ENCODE measurements around the gene ARHGAP5. TPM values are rescaled to one million over a fixed set of nuclear protein-coding genes. Genes with fewer than 3 reads are reported as not detected.
"Not testable (repeated sequence)": the region's sequence is repeated elsewhere in the genome, so short reads cannot be mapped to it uniquely, and the experiment has no call there.

Gene ARHGAP5
- total RNA-seq, 2 experiments from 2014 or later, result 29.1 to 29.5 TPM

DNA sequence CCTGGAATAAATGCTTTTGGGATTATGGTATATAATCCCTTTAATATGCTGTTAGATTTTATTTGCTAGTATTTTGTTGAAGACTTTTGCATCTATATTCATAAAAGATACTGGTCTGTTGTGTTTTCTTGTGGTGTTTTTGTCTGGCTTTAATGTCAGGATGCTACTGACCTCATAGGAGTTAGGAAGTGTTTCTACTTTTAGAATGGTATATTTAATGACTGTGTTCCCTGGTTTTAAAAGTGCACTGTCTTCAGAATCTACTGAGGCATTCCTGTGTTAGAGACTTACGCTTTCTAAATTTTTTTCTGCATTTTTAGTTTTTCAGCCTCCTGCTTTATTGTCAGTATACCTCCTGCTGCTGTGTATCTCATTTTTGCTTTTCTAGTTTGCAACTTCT is 51.6 kb downstream of the ARHGAP5 start:
- Mint-ChIP-seq H3K27ac (no peak overlapping the region), H3K36me3 (ENCODE audit: low read depth) (peaks cover 56% of the 10 kb centered on the region), H3K4me3 (no peak overlapping the region), H3K27me3 (ENCODE audit: low read depth) (no peaks in the 10 kb centered on the region), H3K4me1 (ENCODE audit: low read depth) (peaks cover 2% of the 10 kb centered on the region), H3K9me3 (ENCODE audit: insufficient read depth) (peaks cover 14% of the 10 kb centered on the region)
- ATAC-seq (no peak), DNase-seq (no peak)
- ChIA-PET POLR2A (no interaction called here), CTCF (no interaction called here)

DNA sequence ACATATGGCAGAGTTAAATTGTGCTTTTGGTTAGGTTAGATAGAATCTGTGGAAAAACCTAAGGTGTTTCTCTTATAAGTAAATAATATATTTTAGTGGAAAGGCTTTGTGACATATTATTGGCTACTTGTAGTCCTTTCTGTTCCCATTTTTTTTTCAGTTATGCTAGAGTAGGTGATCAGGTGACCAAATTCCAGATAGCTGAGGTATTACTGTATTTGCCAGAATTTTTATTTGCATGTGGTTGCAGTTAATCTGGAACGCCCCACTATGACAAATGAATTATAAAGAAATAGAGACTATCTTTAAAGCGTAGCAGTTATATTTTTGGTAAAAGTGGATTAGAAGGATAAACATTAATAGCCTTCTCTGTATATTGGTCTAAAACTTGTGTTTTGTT is 52.0 kb downstream of the ARHGAP5 start:
- Mint-ChIP-seq H3K9me3 (ENCODE audit: insufficient read depth) (peaks cover 14% of the 10 kb centered on the region), H3K36me3 (ENCODE audit: low read depth) (peaks cover 52% of the 10 kb centered on the region), H3K27ac (no peak overlapping the region), H3K27me3 (ENCODE audit: low read depth) (no peaks in the 10 kb centered on the region), H3K4me1 (ENCODE audit: low read depth) (peaks cover 2% of the 10 kb centered on the region), H3K4me3 (no peak overlapping the region)
- DNase-seq (no peak), ATAC-seq (no peak)
- POLR2A ChIA-PET, result interaction anchor here (0.7 kb wide), 1 partner anchor 10 kb away, joined by 3 read pairs; no protein-coding TSS in a partner anchor
- CTCF ChIA-PET, result no interaction called here

DNA sequence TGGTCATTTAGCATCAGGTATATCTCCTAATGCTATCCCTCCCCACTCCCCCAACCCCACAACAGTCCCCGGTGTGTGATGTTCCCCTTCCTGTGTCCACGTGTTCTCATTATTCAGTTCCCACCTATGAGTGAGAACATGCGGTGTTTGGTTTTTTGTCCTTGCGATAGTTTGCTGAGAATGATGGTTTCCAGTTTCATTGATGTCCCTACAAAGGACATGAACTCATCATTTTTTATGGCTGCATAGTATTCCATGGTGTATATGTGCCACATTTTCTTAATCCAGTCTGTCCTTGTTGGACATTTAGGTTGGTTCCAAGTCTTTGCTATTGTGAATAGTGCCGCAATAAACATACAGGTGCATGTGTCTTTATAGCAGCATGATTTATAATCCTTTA is 54.6 kb downstream of the ARHGAP5 start:
- H3K4me1 Mint-ChIP-seq (ENCODE audit: low read depth); ATAC-seq; CTCF ChIA-PET; H3K27ac Mint-ChIP-seq; H3K9me3 Mint-ChIP-seq (ENCODE audit: insufficient read depth); H3K4me3 Mint-ChIP-seq; H3K27me3 Mint-ChIP-seq (ENCODE audit: low read depth); POLR2A ChIA-PET; DNase-seq: not testable (repeated sequence)
- peaks cover 52% of the 10 kb centered on the region for H3K36me3 Mint-ChIP-seq (ENCODE audit: low read depth)

DNA sequence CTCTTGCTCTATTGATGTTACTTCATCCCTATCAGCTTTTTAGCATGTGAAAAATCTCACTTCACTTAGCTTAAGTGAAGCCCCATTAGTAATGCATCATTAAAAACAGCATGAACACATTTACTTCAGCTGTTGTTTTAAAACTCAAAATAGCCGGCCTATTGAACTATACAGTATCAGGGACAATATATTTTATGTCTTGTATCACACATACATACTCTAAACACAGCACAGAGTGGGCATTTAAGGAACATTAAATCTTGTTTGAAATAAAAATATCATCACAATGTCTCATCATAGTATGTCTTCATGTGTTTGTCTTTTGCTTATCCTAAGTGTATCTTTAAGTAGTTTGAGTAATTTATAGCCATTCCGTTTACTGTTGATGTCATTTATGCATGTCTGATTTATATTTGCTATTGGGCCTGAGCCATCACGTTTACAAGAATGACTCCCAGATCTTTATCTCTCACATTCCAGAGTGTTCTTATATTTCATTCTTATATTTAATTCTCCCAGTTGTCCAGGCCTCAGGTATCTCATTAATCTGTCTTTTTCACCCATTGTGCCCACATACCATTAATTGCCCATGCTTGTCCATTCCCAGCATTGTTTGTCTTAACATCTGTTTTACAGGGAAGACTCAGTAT is 57.5 kb downstream of the ARHGAP5 start:
- no peak for ATAC-seq
- peaks cover 51% of the 10 kb centered on the region for H3K36me3 Mint-ChIP-seq (ENCODE audit: low read depth)
- H3K4me3 Mint-ChIP-seq, result no peak overlapping the region
- peaks cover 4% of the 10 kb centered on the region for H3K9me3 Mint-ChIP-seq (ENCODE audit: insufficient read depth)
- H3K27me3 Mint-ChIP-seq (ENCODE audit: low read depth), result no peaks in the 10 kb centered on the region
- H3K27ac Mint-ChIP-seq, result no peak overlapping the region
- DNase-seq, result no peak
- POLR2A ChIA-PET, result no interaction called here
- no peaks in the 10 kb centered on the region for H3K4me1 Mint-ChIP-seq (ENCODE audit: low read depth)
- CTCF ChIA-PET, result no interaction called here

DNA sequence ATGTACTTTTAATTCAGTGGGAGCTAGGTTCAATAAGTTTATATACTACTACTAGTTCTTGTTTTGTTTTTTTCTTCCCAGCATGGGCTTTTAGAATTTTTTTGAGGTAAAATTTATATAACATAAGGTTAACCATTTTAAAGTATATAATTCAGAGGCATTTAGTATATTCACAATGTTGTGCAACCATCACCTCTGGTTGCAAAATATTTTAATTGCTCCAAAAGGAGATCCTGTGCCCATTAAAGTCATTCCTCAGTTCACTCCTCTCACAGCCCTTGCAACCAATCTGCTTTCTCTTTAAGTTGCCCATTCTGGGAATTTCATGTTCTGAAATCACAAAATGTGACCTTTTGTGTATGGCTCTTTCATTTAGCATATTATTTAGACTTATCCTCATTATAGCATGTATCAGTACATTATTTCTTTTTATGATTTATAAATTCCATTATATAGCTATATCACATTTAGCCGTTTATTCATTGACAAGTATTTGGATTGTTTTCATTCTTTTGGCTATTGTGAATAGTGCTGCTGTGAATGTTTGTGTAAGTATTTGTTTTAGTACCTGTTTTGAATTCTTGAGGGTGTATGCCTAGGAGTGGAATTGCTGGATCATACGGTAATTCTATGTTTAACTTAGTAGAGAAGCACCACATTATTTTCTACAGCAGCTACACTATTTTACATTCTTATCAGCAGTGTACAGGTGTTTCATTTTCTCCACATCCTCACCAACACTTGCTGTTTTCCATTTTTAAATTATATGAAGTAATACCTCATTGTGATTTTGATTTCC is 59.1 kb downstream of the ARHGAP5 start:
- no peak for ATAC-seq
- H3K36me3 Mint-ChIP-seq (ENCODE audit: low read depth), result peaks cover 49% of the 10 kb centered on the region
- ChIA-PET POLR2A (no interaction called here), CTCF (no interaction called here)
- H3K4me3 Mint-ChIP-seq, result no peak overlapping the region
- no peaks in the 10 kb centered on the region for H3K9me3 Mint-ChIP-seq (ENCODE audit: insufficient read depth)
- H3K27me3 Mint-ChIP-seq (ENCODE audit: low read depth), result no peaks in the 10 kb centered on the region
- H3K4me1 Mint-ChIP-seq (ENCODE audit: low read depth), result no peaks in the 10 kb centered on the region
- no peak for DNase-seq
- H3K27ac Mint-ChIP-seq, result no peak overlapping the region

DNA sequence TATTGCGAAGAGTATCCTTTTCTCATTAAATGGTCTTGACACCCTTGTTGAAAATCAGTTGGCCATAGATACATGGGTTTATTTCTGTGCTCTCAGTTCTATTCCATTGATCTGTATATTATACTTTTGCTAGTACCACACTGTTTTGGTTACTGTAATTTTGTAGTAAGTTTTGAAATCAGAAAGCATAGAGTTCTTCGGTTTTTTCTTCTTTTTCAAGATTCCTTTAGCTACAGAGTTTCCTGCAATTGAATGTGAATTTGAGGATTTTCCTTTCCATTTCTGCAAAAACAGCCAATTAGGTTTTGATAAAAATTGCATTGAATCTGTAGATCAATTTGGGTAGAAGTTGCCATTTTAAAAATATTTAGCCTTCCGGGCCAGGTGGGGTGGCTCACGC is 60.2 kb downstream of the ARHGAP5 start:
- Mint-ChIP-seq H3K9me3 (ENCODE audit: insufficient read depth) (no peaks in the 10 kb centered on the region), H3K27ac (no peak overlapping the region), H3K27me3 (ENCODE audit: low read depth) (no peaks in the 10 kb centered on the region), H3K4me1 (ENCODE audit: low read depth) (no peaks in the 10 kb centered on the region), H3K36me3 (ENCODE audit: low read depth) (peaks cover 41% of the 10 kb centered on the region), H3K4me3 (no peak overlapping the region)
- DNase-seq, result no peak
- ChIA-PET POLR2A (no interaction called here), CTCF (no interaction called here)
- ATAC-seq, result no peak

DNA sequence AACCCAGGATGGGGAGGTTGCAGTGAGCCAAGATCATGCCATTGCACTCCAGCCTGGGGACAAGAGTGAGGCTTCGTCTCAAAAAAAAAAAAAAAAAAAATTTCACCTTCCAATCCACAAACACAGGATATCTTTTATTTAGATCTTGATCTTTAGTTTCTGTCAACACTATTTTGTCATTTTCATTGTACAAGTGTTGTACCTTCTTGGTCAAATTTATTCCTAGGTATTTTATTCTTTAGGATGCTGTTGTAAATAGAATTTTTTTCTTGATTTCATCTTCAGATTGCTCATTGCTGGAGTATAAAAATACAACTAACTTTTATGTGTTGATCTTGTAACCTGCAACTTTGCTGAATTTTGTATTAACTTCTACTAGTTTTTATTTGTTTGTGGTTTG is 60.8 kb downstream of the ARHGAP5 start:
- DNase-seq (no peak), ATAC-seq (no peak)
- ChIA-PET CTCF (no interaction called here), POLR2A (no interaction called here)
- no peaks in the 10 kb centered on the region for H3K9me3 Mint-ChIP-seq (ENCODE audit: insufficient read depth)
- peaks cover 39% of the 10 kb centered on the region for H3K36me3 Mint-ChIP-seq (ENCODE audit: low read depth)
- no peak overlapping the region for H3K4me3 Mint-ChIP-seq
- no peaks in the 10 kb centered on the region for H3K4me1 Mint-ChIP-seq (ENCODE audit: low read depth)
- H3K27ac Mint-ChIP-seq, result no peak overlapping the region
- no peaks in the 10 kb centered on the region for H3K27me3 Mint-ChIP-seq (ENCODE audit: low read depth)

DNA sequence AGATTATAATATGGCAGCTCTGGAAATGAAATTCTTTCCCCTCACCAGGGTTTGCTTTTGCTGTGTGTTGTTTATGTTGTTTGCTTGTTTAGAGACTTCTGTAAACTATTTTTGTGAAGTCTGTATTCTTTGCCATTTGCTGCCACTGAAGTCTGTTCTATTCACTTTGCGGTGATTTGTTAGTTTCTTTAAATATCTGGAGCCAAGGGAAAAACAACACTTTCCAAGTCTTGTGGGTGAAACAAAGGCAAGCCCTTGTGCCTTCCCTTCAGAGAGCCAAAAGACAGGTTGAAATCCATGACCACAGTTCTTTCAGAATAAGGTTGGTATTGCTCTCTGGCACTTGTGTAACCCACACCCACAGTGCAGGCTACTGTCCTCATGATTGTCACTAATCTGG is 65.2 kb downstream of the ARHGAP5 start:
- Mint-ChIP-seq H3K4me3 (no peak overlapping the region), H3K4me1 (ENCODE audit: low read depth) (no peaks in the 10 kb centered on the region), H3K36me3 (ENCODE audit: low read depth) (peaks cover 18% of the 10 kb centered on the region), H3K9me3 (ENCODE audit: insufficient read depth) (no peaks in the 10 kb centered on the region), H3K27ac (no peak overlapping the region), H3K27me3 (ENCODE audit: low read depth) (no peaks in the 10 kb centered on the region)
- ChIA-PET CTCF (no interaction called here), POLR2A (no interaction called here)
- ATAC-seq (no peak), DNase-seq (no peak)

DNA sequence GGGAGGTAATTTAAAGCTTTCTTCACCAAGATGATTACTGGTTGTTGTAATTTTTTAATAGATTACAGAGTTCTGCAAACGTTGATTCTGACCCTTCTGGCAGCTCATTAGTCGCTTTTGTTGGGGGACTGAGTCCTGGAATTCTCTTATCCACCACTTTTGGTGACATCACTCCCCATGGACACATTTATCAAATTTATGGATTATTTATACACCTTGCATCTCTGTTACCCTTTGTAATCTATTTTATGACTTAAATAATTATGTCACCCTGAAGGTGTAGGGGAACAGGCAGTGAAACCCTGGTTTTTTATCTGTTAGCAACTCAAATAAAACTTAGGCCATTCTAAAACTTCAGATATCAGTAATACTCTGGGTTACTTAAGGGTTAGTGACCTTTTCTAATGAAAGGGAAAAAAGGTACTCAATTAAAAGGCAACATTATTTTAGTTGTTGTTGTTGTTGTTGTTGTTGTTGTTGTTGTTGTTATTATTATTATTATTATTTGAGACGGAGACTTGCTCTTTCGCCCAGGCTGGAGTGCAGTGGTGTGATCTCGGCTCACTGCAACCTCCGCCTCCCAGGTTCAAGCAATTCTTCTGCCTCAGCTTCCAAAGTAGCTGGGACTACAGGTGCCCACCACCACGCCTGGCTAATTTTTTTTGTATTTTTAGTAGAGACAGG is 65.8 kb downstream of the ARHGAP5 start:
- Mint-ChIP-seq H3K4me3 (no peak overlapping the region), H3K36me3 (ENCODE audit: low read depth) (peaks cover 15% of the 10 kb centered on the region), H3K27ac (no peak overlapping the region), H3K27me3 (ENCODE audit: low read depth) (no peaks in the 10 kb centered on the region), H3K4me1 (ENCODE audit: low read depth) (no peaks in the 10 kb centered on the region), H3K9me3 (ENCODE audit: insufficient read depth) (no peaks in the 10 kb centered on the region)
- no peak for DNase-seq
- POLR2A ChIA-PET, result no interaction called here
- ATAC-seq, result no peak
- CTCF ChIA-PET, result no interaction called here

DNA sequence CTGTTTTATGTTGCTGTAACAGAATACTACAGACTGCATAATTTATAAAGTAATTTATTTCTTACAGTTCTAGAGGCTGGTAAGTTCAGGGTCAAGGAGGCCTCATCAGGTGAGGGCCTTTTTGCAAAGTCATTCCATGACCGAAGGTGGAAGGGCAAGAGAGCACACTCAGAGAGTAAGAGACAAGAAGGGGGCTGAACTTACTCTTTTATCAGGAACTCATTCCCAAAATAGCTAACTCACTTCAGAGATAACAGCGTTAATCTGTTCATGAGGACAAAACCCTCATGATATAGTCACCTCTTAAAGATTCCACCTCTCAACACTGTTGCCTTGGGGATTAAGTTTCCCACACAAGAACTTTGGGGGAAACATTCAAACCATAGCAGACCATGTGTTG is 73.3 kb downstream of the ARHGAP5 start:
- H3K9me3 Mint-ChIP-seq (ENCODE audit: insufficient read depth), result no peaks in the 10 kb centered on the region
- CTCF ChIA-PET, result no interaction called here
- no peak overlapping the region for H3K27ac Mint-ChIP-seq
- POLR2A ChIA-PET, result no interaction called here
- ATAC-seq (no peak), DNase-seq (no peak)
- no peak overlapping the region for H3K4me3 Mint-ChIP-seq
- H3K36me3 Mint-ChIP-seq (ENCODE audit: low read depth), result peaks cover 20% of the 10 kb centered on the region
- no peaks in the 10 kb centered on the region for H3K27me3 Mint-ChIP-seq (ENCODE audit: low read depth)
- H3K4me1 Mint-ChIP-seq (ENCODE audit: low read depth), result no peaks in the 10 kb centered on the region

DNA sequence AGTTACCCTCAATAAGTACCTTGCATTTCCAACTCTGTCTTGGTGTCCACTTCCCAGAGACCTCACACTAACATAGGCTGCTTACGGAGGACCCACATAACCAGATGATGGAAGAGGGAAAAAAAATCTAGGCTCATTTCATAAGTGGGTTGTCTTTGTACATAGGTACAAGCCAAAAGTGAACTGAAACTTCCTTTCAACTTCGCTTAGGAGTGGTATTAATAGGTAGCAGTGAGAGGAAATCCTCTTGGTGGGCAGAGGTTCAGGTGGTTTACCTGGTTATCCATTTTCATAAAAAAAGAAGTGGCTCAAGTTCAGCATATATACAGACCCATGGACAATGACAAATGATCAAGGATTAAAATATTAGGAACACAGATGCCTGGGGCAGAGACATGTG is 88.9 kb downstream of the ARHGAP5 start:
- DNase-seq (no peak), ATAC-seq (no peak)
- POLR2A ChIA-PET, result no interaction called here
- Mint-ChIP-seq H3K36me3 (ENCODE audit: low read depth) (no peaks in the 10 kb centered on the region), H3K4me1 (ENCODE audit: low read depth) (no peaks in the 10 kb centered on the region), H3K9me3 (ENCODE audit: insufficient read depth) (no peaks in the 10 kb centered on the region), H3K4me3 (no peak overlapping the region), H3K27me3 (ENCODE audit: low read depth) (no peaks in the 10 kb centered on the region), H3K27ac (no peak overlapping the region)
- CTCF ChIA-PET, result no interaction called here

DNA sequence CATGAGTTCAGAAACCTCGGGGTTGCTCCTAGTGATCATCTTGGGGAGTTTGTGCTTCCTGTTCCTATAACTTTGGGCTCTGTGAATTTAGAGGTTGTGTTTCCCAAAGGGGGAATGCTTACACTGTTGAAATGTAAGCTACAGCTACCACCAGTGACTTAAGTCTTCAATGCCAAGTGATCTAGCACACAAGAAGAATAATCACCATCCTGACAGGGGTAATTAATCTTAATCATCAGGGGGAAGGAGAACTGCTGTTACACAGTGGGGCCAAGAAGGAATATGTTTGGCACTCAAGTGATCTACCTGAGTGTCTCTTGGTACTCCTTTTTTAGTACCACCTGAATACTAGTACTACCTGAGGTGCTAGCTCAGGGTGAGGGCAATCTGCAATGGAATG is 89.8 kb downstream of the ARHGAP5 start:
- no peaks in the 10 kb centered on the region for H3K27me3 Mint-ChIP-seq (ENCODE audit: low read depth)
- H3K36me3 Mint-ChIP-seq (ENCODE audit: low read depth), result no peaks in the 10 kb centered on the region
- POLR2A ChIA-PET, result no interaction called here
- CTCF ChIA-PET, result no interaction called here
- H3K4me1 Mint-ChIP-seq (ENCODE audit: low read depth), result no peaks in the 10 kb centered on the region
- H3K27ac Mint-ChIP-seq, result no peak overlapping the region
- H3K9me3 Mint-ChIP-seq (ENCODE audit: insufficient read depth), result no peaks in the 10 kb centered on the region
- H3K4me3 Mint-ChIP-seq, result no peak overlapping the region
- ATAC-seq (no peak), DNase-seq (no peak)
